AG20443 (cell line): ENCODE data around the gene COPS3.

Experiments
- DNase-seq: peaks from one replicate; pipeline ENCODE4 v3.0.0; 2012; ENCODE audit warnings: low spot score, mixed read lengths

The COPS3 gene

DNA sequence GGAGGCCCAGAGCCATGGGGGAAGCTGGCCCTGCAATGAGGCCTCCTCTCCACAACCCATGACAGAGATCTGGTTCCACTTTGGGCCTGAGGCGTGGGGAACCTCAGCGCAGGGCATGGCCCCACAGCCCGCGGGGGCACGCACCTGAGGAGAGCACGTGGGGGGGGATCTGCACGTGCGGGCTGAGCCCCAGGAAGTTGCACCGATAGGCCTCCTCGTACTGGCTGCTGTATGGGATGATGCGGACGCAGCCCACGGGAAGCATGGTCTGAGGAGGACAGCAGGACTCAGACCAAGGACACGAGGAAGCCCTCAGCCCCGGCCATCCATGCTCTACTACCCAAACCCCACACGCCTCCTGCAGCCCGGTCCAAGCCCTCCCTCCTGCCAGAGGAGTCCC is 64.8 kb downstream of the COPS3 start:
- no peak for DNase-seq

DNA sequence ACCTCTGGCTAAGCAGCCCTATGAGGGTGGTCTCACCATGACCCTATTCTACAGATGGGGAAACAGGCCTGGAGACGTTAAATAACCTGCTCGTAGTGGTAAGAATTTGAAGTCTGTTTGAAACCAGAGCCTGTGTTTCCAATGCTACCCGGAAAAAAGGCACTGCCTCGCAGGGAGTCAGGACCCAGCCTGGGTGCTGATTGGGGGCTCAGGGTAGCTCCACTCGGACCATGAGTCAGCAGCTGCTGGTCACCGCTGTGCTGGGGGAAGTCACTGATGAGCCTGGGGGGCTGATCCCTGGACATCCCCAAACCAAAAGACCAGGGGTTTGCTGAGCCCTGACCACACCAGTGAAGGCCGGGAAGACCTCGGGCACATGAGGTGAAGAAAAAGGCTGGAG is 65.5 kb downstream of the COPS3 start:
- DNase-seq = no peak

DNA sequence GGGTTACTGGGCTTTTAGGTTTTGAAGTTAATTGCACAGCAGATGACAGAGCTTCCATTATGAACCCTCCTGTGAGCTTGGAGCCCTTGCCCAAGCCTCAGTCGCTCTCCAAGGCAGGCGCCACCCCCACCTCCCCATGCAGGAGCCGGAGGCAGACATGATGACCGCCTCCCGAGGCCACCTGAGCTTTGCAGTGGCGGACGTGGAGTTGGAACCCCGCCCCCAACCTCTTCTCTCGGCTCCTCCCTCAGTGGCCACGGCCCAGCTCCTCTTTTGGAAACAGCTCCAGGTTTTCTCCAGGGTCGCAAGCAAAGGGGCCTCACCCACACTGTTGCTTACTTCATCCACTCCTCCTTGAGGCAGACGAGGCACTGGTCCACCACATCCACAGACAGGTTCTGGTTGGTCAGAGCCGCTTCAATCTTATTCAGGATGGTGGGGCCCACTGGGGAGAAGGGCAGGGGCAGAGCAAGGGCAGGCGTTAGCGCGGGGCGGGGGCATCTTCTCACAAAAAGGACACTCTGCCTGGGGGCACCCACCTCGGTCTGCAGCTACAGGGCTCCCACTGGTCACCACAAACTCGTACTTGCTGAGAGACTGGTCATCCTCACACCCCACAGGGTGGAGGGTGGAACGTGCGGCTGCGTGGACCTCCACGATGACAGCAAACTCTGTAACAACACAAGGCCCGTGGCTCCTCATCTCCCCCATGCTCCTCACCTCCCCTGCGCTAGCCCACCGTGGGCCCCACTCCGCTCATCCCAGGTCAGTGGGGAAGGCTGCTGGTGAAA is 66.2 kb downstream of the COPS3 start:
- no peak for DNase-seq

GRCh38 chr17:17213775-17214174 is 67.3 kb downstream of the COPS3 start:
- DNase-seq = no peak

DNA sequence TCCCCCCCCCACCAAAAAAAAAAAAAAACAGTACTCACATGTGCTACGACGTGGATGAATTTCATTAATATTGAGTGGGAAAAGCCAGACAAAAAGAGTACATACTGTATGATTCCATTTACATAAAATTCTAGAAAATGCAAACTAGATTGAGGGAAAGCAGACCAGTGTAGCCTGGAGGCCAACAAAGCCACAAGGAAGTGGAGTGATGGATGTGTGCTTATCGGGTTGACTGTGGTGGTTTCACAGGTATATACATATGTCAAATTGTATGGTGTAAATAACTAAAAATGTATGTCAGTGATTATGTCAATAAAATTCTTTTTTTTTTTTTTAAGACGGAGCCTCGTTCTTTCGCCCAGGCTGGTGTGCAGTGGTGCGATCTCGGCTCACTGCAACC is 73.0 kb downstream of the COPS3 start:
- DNase-seq = no peak

DNA sequence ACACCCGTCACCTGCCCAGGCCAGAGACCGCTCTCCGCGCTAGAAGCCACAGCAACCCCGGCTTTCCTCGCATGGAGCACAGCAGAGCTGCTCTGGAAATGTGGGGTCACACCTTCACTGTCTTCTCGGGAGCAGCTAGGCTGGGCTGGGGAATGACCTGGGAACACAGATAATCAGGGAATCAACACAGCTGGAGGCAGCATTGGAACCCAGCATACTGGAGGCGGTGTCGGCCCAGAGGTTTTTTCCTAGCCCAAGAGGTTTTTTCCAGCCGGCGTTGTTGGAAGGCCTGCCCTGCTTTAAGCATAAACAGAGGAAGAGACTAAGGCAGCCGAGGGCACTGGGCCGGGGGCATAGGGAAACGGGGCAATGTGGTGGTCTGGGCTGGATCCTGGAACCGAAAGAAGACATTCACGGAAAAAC is 74.1 kb downstream of the COPS3 start:
- no peak for DNase-seq

- peak; percentile 86 for DNase-seq
These were observed 74.7 kb downstream of the COPS3 start, which contains the start of gene PLD6 for GRCh38 chr17:17206124-17206912. Gene PLD6, minus strand, starts transcription at chr17:17206333. Its CDS starts 47 bp downstream, at chr17:17206286.

- DNase-seq = peak; percentile 89
These were observed 75.5 kb downstream of the COPS3 start for GRCh38 chr17:17205368-17206123.

DNA sequence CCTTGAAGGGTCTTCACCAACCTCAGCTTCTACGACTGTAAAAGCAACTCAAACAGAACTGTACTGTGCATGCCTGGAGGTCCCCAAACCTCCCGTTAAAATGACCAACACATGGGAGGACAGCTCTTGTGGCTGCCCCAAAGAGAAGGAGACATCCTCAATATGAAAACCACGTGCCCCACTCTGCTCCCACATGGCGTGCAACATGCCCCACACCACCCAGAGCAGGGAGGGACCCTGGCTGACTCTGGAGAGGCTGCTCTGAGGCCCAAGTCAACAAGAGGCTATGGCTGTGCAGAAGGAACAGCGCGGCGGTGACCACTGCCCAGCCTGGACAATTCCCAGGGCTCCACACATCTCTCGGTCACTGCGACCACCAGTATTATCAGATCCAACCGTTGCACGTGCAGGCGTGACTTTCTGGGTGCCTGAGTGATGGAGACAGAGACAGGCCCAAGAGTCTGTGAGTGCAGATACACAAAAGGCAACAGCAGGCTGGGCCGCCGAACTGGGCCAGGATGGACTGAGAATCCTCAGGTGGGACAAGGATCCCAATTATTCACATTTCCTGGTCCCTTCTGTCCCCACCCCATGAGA is 76.3 kb downstream of the COPS3 start:
- DNase-seq = no peak

DNA sequence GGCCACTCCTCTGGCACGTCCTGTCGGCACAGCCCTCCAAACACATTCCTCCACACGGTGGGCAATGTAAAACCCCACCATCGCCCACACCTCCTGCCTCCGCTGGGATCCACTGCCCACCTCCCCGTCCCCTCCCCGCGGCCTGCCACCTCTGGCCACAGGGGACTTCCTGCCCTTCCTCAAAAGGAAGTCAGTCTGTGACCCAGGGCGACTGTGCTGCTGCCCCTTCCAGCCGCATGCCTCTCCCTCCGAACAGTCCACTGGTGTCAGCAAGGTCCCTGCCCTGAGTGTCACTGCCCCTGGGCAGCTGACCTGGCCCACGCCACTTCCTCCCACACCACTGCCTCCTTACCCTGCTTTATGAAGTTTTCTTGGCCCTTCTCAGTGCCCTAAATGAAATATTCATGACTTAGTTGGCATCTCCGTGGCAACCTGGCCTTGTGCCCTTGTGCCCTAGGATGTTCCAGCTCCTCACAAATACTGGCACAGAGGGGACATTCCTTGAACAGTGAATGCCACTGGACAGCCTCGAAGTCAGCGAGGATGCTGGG is 76.9 kb downstream of the COPS3 start:
- DNase-seq = no peak

GRCh38 chr17:17203173-17203730 is 77.8 kb downstream of the COPS3 start:
- no peak for DNase-seq

DNA sequence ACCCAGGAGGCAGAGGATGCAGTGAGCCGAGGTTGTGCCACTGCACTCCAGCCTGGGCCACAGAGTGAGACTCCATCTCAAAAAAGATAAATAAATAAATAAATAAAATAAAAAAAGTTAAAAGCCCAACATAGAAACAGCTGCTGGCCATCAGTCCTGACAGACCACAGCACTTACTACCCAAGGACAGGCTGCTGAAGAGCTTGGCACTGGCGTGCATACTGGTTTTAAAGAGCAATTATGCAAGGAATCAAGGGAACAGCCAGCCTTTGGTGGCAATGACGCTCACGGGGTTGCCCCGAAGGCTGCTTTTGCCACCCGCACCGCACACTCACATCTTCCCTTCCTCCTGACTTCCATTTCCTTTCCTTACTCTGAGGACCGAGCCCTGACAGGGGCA is 79.1 kb downstream of the COPS3 start:
- DNase-seq = no peak

DNA sequence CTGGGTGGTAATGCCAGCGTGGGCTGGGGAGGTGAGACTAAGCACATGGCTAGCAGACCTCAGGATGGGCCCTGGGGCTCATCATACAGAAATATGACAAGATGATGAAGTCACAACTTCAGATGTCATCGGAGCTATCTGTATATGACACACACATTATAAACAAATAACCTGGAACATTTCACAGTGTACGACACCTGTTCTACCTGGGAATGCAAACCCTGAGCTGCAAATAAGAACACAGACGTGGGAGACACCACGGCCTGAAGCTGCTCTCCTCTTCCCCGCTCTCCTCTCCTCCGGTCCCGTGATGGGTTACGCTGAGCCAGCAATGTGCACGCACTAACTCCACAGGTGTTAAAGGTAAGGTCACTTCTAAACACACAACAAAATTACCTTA is 79.8 kb downstream of the COPS3 start:
- no peak for DNase-seq

GRCh38 chr17:17200831-17201230 is 80.2 kb downstream of the COPS3 start:
- no peak for DNase-seq

GRCh38 chr17:17200311-17200710 is 80.7 kb downstream of the COPS3 start:
- no peak for DNase-seq

- DNase-seq = no peak
These were observed 82.8 kb downstream of the COPS3 start for GRCh38 chr17:17198281-17198680.

GRCh38 chr17:17196776-17197175 is 84.3 kb downstream of the COPS3 start:
- DNase-seq = no peak
